Measurements from ENCODE around the gene FUT2.

Gene FUT2

GRCh38 chr19:48734625-48735024 lies 38.9 kb downstream of the FUT2 start:
- TF ChIP-seq, protein P1, sequence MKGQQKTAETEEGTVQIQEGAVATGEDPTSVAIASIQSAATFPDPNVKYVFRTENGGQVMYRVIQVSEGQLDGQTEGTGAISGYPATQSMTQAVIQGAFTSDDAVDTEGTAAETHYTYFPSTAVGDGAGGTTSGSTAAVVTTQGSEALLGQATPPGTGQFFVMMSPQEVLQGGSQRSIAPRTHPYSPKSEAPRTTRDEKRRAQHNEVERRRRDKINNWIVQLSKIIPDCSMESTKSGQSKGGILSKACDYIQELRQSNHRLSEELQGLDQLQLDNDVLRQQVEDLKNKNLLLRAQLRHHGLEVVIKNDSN (IDR thresholded peaks at IDR 0.05), result no peak
- TF ChIP-seq NFIC (IDR thresholded peaks at IDR 0.05) (no peak), TEAD4 (IDR thresholded peaks at IDR 0.05) (no peak), YY1 (IDR thresholded peaks at IDR 0.05; ENCODE audit: low read depth) (no peak), TAF1 (IDR thresholded peaks at IDR 0.05; ENCODE audit: low read depth) (no peak), FOXM1 (IDR thresholded peaks at IDR 0.05; ENCODE audit: borderline replicate concordance, low read depth) (no peak), EP300 (IDR thresholded peaks at IDR 0.05; ENCODE audit: borderline replicate concordance) (no peak), RAD21 (IDR thresholded peaks at IDR 0.05; ENCODE audit: low read depth) (no peak), TCF12 (IDR thresholded peaks at IDR 0.05; ENCODE audit: low read depth) (no peak), CREB1 (IDR thresholded peaks at IDR 0.05; ENCODE audit: low read depth) (no peak), CEBPB (IDR thresholded peaks at IDR 0.05) (no peak), EGR1 (IDR thresholded peaks at IDR 0.05) (no peak), ZBTB7A (IDR thresholded peaks at IDR 0.05; ENCODE audit: low read depth) (no peak)
- TF ChIP-seq, protein P2, sequence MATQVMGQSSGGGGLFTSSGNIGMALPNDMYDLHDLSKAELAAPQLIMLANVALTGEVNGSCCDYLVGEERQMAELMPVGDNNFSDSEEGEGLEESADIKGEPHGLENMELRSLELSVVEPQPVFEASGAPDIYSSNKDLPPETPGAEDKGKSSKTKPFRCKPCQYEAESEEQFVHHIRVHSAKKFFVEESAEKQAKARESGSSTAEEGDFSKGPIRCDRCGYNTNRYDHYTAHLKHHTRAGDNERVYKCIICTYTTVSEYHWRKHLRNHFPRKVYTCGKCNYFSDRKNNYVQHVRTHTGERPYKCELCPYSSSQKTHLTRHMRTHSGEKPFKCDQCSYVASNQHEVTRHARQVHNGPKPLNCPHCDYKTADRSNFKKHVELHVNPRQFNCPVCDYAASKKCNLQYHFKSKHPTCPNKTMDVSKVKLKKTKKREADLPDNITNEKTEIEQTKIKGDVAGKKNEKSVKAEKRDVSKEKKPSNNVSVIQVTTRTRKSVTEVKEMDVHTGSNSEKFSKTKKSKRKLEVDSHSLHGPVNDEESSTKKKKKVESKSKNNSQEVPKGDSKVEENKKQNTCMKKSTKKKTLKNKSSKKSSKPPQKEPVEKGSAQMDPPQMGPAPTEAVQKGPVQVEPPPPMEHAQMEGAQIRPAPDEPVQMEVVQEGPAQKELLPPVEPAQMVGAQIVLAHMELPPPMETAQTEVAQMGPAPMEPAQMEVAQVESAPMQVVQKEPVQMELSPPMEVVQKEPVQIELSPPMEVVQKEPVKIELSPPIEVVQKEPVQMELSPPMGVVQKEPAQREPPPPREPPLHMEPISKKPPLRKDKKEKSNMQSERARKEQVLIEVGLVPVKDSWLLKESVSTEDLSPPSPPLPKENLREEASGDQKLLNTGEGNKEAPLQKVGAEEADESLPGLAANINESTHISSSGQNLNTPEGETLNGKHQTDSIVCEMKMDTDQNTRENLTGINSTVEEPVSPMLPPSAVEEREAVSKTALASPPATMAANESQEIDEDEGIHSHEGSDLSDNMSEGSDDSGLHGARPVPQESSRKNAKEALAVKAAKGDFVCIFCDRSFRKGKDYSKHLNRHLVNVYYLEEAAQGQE (IDR thresholded peaks at IDR 0.05; ENCODE audit: low read depth), result no peak
- TF ChIP-seq, protein P3, sequence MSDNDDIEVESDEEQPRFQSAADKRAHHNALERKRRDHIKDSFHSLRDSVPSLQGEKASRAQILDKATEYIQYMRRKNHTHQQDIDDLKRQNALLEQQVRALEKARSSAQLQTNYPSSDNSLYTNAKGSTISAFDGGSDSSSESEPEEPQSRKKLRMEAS (IDR thresholded peaks at IDR 0.05), result no peak

- TF ChIP-seq EGR1 (IDR thresholded peaks at IDR 0.05) (no peak), CEBPB (IDR thresholded peaks at IDR 0.05) (no peak), FOXM1 (IDR thresholded peaks at IDR 0.05; ENCODE audit: borderline replicate concordance, low read depth) (no peak), YY1 (IDR thresholded peaks at IDR 0.05; ENCODE audit: low read depth) (no peak), EP300 (IDR thresholded peaks at IDR 0.05; ENCODE audit: borderline replicate concordance) (no peak), TCF12 (IDR thresholded peaks at IDR 0.05; ENCODE audit: low read depth) (no peak), RAD21 (IDR thresholded peaks at IDR 0.05; ENCODE audit: low read depth) (no peak), TEAD4 (IDR thresholded peaks at IDR 0.05) (no peak), NFIC (IDR thresholded peaks at IDR 0.05) (no peak), TAF1 (IDR thresholded peaks at IDR 0.05; ENCODE audit: low read depth) (no peak), CREB1 (IDR thresholded peaks at IDR 0.05; ENCODE audit: low read depth) (no peak), ZBTB7A (IDR thresholded peaks at IDR 0.05; ENCODE audit: low read depth) (no peak)
- TF ChIP-seq, protein P2 (IDR thresholded peaks at IDR 0.05; ENCODE audit: low read depth), result no peak
- TF ChIP-seq, protein P1 (IDR thresholded peaks at IDR 0.05), result no peak
- TF ChIP-seq, protein P3 (IDR thresholded peaks at IDR 0.05), result no peak
Observed at GRCh38 chr19:48735031-48735615, 39.4 kb downstream of the FUT2 start.

GRCh38 chr19:48737360-48737998 lies 41.7 kb downstream of the FUT2 start:
- TF ChIP-seq TEAD4 (IDR thresholded peaks at IDR 0.05) (no peak), TAF1 (IDR thresholded peaks at IDR 0.05; ENCODE audit: low read depth) (no peak), RAD21 (IDR thresholded peaks at IDR 0.05; ENCODE audit: low read depth) (no peak), EGR1 (IDR thresholded peaks at IDR 0.05) (no peak), CREB1 (IDR thresholded peaks at IDR 0.05; ENCODE audit: low read depth) (no peak), TCF12 (IDR thresholded peaks at IDR 0.05; ENCODE audit: low read depth) (no peak), YY1 (IDR thresholded peaks at IDR 0.05; ENCODE audit: low read depth) (no peak), EP300 (IDR thresholded peaks at IDR 0.05; ENCODE audit: borderline replicate concordance) (no peak), FOXM1 (IDR thresholded peaks at IDR 0.05; ENCODE audit: borderline replicate concordance, low read depth) (no peak), CEBPB (IDR thresholded peaks at IDR 0.05) (no peak), ZBTB7A (IDR thresholded peaks at IDR 0.05; ENCODE audit: low read depth) (no peak), NFIC (IDR thresholded peaks at IDR 0.05) (no peak)
- TF ChIP-seq, protein P3 (IDR thresholded peaks at IDR 0.05), result no peak
- TF ChIP-seq, protein P1 (IDR thresholded peaks at IDR 0.05), result no peak
- TF ChIP-seq, protein P2 (IDR thresholded peaks at IDR 0.05; ENCODE audit: low read depth), result no peak
